ENCODE data around the gene SMPD4.
"Not testable (repeated sequence)": the region's sequence is repeated elsewhere in the genome, so short reads cannot be mapped to it uniquely, and the experiment has no call there.

GRCh38 chr2:130102597-130103363 is 78.6 kb downstream of the SMPD4 start:
- not testable (repeated sequence) for TF ChIP-seq CTCF (IDR thresholded peaks at IDR 0.05; ENCODE audit: insufficient read depth, low read length, poor library complexity, severe bottlenecking); EZH2phosphoT487 (conservative IDR thresholded peaks at IDR 0.05; ENCODE audit: low read length)
